ENCODE data around the gene SLC38A6.
"Not testable (repeated sequence)": the region's sequence is repeated elsewhere in the genome, so short reads cannot be mapped to it uniquely, and the experiment has no call there.

SLC38A6 gene

DNA sequence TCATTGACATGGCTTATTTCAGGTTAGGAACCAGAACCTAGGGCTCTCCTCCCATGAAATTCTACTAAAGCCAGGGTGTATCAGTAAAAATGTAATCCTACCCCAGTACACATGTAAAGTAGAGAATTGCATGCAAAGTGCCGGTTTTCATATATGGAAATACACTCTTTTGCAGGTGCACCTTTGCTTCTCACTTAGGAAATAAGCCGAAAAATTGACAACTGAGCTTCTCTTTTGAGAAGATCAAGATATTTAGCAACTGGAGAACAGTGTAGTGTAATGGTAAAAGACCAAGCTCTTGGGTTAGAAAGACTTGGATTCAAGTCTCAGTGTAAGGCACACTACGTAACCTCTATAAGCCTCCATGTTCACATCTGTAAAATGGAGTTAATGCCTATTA lies 82.4 kb downstream of the SLC38A6 start:
- DNase-seq: no peak

DNA sequence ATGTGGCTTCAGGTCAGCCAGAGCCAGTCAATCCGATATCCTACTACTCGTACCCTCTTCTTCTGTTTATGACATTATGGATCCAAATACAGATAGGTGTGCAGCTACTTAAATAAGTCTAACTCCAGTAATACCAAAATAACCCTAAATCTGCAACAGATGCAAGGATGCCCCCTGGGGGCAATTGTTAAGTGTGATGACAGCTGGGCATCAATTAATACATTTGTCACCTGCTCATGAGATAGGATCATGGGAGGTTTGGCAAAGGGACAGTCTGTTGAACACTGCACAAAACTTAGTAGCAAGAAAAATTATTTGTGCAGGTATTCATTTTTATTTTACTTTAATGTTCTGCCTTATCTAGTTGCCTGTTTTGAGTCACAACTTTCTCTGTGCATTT lies 83.2 kb downstream of the SLC38A6 start:
- DNase-seq: no peak

DNA sequence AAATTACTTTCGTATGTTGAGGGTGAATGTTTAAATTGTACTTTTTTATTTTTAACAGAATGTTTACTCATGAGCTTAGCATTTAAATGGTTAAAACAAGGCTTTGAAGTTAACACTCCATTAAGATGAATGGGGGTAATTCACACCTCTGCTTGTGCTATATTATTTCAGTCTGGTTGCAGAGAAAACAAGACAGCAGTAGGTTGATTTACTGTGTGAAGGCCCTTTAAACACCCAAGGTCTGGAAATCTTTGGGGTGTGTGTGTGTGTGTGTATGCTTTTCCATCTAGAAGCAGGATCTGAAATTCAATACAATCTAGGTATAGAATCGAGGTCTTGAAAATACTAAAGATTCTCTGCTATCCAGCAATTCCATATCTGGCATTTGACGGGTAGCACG lies 83.8 kb downstream of the SLC38A6 start:
- DNase-seq: no peak

DNA sequence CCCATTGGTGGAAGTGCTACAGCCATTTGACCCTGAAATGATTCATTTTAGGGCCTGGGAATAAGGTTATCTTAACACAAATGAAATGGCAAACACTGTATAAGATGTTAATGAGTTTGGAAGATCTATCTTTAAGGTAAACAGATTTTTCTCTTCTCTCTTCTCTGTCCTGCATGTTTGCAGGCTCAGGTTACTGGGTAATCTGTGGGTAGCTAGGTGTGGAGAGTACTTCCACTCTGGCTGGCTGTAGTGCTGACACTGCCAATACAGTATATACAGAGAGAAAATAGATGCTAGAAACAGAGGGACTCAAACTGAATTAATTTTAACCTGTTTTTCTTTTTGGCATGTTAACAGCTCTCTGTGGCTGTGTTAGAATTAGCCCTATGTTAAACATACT lies 84.6 kb downstream of the SLC38A6 start:
- peak; percentile 64 for DNase-seq

DNA sequence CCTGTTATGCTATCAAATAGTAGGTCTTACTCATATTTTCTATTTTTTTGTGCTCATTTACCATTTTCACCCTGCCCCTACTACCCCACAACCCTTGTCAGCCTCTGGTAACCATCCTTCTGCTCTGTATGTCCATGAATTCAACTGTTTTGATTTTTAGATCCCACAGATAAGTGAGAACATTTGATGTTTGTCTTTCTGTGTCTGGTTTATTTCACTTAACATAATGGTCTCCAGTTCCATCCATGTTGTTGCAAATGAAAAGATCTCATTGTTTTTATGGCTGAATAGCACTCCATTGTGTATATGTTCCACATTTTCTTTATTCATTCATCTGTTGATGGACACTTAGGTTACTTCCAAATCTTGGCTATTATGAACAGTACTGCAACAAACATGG lies 91.4 kb downstream of the SLC38A6 start:
- DNase-seq: not testable (repeated sequence)

DNA sequence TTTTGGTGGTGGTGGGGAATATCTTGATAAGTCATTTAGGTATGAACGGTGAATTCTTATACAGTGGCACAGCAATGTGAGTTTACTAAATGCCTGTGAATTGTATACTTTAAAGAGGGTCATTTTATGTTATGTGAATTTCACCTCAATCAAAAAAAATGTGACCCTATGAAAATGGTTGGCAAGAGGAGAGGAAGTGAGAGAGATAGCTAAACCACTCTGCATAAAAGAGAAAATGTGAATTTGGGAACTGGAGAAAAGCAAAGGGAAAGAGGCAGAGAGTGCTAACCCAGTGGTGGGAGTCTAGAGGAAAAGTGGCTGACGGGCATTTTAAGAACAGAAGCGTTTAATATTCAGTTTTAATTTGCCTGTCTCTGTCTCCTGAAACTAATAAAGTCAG lies 93.8 kb downstream of the SLC38A6 start:
- no peak for DNase-seq

DNA sequence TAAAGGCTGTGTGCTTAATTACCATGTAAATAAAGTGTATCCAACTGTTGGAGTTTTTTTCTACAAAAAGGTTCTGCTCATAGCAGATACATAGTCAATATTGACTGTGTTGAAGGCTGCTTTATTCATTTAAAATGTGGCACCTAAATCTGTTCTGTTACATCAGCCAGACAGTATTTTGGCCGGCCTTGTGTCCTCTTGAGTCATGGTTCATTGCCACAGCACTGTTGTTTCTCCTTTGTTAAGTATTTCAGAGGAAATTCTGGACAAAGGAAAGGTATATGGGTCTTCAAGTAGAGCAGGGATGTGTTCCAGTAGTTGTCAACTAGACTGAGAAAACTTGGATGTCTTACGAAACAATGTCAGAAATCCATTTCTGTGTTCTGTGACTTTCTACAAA lies 95.5 kb downstream of the SLC38A6 start:
- DNase-seq: no peak

DNA sequence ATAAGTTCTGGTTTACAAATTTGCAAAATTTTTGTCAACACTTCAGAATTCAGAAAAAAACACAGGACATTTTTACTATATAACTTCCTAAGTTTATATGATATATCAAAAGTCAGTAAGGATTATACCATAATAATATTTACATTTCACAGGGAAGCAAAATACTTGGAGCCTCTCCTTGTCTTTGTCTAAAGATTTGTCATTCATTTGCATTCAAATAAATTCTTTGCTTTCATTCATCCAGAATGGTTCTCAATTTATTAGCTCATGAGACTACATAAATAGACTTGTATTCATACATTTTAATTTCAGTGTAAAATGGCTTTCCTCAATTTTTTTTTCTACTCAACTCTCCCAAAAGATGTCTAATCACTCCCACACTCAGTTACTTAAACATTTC lies 96.4 kb downstream of the SLC38A6 start:
- DNase-seq: no peak

DNA sequence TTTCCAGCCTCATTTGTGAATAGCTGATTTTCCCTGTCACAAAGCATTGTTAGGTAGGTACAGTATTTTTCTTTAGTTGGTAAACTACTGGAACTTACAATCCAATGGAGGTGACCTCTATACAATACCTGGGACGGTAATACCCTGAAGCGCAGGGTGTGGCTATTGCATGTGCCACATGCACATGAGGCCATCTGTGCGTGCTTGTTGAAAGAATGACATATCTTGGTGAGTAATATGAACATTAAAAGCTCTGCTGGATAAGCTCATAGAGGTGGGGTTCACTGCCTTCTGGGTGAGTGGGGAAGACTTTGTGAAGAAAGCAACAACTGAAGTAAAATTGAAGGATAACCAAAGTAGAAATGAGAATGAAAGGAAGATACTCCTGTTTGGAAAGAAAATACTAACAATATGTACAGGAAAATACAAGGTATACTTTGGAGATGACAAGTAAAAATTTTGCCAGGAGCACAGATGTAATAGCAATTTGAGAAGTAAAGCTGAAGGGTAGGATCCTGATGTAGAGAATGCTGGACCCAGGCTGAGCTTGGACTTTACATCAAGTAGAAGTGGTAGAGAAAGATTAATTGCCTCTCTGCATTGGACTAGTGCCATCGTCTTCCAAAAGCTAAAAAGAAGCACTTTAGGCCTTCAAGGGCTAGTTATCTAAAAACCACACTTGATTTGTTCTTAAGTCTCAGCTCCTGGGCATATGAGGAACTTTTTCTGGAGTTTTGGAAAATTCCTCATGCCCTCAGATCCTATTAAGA lies 97.1 kb downstream of the SLC38A6 start:
- no peak for DNase-seq

DNA sequence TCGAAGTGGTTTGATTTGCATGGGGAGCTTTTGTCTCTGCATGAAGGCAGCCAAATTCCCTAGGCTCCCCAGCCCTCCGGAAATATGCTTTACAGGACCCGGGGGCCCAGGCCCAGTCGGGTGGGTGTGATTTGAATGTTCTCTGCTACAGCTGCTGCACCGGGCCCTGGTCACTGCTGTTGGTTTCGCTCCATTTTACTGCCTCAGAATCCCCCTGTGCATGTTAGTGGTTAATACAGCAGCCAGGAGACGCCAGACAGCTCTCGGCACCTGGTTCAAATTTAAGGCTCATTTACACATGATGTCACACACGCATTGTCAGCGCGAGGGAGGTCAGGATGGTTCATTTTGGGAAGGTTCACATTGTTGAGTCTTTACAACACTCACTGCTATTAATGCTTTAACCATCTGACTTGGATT lies 99.6 kb downstream of the SLC38A6 start:
- no peak for DNase-seq

DNA sequence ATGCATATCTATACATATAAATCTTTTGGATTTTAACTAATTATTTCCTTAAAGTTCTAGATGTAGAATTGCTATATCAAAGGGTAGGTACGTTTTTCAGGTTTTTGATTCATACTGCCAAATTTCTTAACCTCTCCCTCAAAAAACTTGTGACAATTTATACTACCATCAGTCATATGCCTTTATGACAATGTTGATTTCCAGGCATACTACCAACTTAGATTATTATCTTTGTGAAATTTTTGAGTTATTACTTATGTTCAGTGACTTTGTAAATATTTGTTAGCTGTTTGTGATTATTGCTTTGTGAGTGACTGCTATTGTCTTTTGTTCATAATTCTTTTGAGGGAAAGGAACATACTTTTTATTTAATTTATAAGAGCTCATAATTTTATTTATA lies 107.0 kb downstream of the SLC38A6 start:
- no peak for DNase-seq

DNA sequence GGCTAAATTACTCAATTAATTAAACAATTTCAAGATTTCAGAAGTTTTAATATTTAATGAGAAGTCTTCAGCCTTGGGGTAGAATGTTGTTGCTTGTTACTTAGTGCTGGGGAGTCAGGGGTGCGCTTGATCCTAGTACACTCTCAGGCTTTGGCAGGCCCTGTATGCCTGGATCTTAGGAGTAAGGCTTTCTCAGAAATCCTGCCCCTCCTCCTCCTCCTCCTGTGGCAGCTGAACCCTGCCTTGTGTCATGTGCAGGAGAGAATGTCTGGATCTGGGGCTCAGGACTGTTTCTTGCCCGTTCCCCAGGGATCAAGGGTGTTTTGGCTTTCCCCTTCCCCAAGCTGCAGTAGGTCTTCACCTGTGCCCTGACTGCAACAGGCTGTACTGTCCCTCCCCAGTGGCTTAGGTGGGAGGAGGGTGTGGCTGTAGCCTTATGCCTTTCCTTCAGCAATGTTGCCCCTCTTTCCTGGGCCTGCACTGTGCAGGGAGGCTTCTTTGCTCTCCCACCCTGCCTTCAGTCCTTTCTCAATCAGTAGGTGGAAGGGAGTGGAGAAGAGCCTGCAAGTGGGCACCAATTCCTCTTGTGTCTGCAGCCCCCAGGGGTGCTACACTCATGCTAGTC lies 108.2 kb downstream of the SLC38A6 start:
- DNase-seq: no peak

DNA sequence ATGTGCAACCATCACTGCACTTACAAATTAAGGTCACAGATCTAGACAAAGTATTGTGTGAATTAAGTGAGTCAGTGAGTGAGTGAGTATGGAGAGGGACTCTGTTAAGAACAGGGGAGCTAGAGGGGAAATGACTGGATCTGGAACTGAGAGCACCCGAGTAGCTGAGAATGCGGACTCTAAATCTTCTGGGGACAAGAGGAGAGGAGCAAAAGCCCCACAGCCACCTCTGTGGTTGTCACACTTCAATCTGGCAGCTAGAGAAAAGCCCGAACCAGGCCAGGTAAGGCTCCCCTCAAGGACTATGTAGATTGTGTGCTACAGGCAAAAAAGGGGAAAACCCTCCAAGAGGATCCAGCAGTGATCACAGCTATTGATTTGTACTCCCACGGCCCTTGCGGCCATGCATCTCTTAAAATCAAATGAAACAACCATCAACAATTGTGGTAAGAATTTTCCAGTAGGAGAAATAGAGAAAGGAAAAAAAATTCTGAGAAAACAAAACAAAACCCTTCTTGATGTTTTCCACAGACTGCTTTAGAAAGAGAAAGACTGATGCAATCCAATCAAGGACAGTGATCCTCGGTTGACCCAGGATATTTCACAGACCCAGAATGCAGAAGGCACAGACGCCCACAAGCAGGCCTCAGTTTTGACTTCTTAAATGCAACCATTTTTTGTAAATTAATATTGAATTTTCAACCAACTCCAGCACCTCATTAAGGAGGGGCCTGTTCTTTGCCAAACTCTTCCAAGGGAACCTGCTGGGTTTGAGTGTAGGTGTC lies 109.6 kb downstream of the SLC38A6 start:
- no peak for DNase-seq

DNA sequence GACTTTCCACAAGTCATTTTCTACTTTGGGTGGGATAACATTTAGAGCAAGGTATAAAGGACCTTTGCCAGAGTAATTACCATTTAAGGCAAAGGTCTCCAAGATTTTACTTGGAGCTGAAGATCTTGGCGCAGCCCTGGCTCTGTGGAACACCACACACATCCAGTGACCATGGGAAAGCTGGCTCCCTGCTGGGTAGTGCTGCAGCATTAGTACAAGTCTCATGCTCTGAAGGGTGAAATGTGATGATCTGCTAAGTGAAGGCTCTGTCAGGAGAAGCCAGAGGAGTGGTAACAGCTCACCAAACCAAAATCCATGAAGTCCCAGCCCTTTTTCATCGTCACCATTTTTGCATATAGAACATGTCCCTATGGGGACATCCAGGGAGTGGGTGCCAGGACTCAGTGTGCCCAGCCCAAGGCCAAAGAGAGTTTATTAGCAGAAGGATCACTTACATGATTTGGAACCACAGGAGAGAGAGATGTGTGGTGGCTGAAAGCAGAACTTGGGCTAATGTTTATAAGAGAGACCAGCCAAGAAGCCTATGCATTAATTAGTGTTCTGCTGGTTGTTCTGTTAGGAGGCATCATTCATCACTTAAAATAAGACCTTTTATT lies 110.7 kb downstream of the SLC38A6 start:
- no peak for DNase-seq

DNA sequence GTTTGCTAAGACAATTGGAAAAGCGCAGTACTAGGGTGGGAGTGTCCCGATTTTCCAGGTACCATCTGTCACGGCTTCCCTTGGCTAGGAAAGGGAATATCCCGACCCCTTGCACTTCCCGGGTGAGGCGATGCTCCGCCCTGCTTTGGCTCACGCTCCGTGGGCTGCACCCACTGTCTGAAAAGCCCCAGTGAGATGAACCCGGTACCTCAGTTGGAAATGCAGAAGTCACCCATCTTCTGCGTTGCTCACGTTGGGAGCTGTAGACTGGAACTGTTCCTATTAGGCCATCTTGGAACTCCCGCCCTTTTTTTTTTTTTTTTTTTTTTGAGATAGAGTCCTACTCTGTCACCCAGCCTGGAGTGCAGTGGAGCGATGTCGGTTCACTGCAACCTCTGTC lies 117.1 kb downstream of the SLC38A6 start:
- DNase-seq: not testable (repeated sequence)

DNA sequence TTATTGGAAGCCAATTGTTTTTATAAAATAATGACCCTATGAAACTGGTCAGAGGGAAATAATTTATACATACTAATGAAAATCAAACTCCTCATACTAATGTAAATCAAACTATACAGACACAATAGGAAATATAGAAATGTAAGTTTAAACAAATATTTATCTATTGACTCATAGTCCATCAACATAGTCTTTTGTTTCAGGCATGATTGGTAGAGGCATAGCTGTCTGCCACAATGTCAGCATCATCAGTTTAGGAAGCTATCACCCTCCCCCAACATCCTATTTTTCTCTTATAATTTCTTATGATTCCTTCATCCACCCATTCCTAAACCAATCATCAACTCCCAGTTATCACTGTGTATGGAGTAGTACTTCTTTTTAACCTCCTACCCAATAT lies 117.7 kb downstream of the SLC38A6 start:
- DNase-seq: no peak

DNA sequence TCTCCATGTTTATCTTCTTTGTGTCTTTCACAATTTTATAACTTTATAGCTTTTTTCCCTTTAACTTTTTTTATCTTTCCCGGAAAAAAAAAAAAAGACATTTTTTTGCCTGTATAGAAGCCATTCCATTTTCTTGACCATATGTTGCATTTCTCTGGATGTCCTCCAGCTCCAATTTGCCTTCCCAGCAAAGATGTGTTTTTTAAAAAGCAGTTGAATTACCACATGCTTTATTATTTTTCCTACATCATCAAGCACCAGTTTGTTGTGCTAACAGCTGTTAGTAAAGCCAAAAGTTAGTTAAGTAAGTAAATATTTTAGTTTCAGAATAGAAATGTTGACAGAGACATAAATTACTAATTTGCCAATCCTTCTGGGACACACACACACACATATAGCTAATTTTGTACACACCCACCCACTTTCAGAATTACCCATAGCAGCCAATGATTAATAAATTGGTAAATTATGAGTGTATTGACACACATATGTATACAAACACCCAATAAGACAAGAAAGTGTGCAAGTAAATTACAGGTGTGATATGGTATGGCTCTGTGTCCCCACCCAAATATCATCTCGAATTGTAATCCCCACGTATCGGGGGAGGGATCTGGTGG lies 118.3 kb downstream of the SLC38A6 start:
- no peak for DNase-seq

DNA sequence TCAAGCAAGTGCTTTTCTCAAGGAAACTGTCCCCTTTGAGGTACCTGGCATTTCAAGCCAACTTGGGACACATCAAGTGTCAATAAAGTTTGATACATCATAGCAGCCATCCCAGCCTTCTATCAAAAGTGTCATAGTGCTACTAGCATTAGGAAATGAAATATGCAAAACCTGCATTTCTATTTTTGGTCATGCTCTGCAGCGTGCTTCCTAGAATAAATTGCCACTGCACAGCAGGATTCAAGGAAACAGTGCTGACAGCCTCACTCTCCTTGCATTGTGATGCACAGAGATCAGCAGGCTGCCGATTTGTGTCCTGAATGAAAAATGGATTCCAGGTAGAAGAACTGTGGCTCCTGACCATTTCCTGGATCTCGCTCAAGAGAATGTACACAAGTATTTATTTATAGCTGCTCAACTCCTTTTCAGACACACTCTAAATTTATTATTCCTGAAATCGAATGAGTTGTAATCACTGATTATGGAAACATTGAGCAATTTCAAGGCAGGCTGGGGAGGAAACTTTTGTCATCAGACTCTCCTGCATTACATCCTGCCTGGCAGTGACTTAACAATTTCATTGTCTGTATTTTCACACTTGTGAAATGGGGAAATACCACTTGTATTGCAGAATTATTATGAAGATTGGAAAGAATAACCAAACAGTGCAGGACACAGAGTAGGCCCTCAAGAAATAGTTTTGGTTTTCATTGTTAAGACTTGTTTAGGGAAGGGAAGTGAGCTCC lies 120.9 kb downstream of the SLC38A6 start:
- DNase-seq: no peak
